Loucy (cell line): ENCODE measurements around the gene NOL9.

Experiments used
- H2AFZ ChIP-seq: fragments of 200-600 bp; sonication (generic); 2 replicates; pipeline ENCODE4 v1.6.0; 2016; ENCODE audit warnings: antibody characterized with exemption, mild to moderate bottlenecking, low read length, moderate library complexity
- H3F3A ChIP-seq: fragments of 200-600 bp; 2 replicates; pipeline ENCODE4 v1.6.0; 2016; ENCODE audit warnings: antibody characterized with exemption, low read depth, mild to moderate bottlenecking
- H3K27me3 ChIP-seq: fragments of 200-600 bp; sonication (generic); 2 replicates; pipeline ENCODE4 v1.6.1; 2014; ENCODE audit warnings: low read length, mild to moderate bottlenecking; ENCODE audit not compliant: insufficient read depth, poor library complexity, severe bottlenecking
- H3K36me3 ChIP-seq: fragments of 200-600 bp; sonication (generic); 2 replicates; pipeline ENCODE4 v1.6.1; 2016; ENCODE audit warnings: low read length; ENCODE audit not compliant: insufficient read depth
- H3K4me1 ChIP-seq: fragments of 200-600 bp; sonication (generic); 2 replicates; pipeline ENCODE4 v1.5.1; 2014; ENCODE audit warnings: low read length, mild to moderate bottlenecking; ENCODE audit not compliant: insufficient read depth, poor library complexity, severe bottlenecking
- H3K4me2 ChIP-seq: fragments of 200-600 bp; sonication (generic); 2 replicates; pipeline ENCODE4 v1.6.0; 2014; ENCODE audit warnings: antibody characterized with exemption, low read length, low read depth, mild to moderate bottlenecking; ENCODE audit not compliant: poor library complexity, severe bottlenecking
- H3K4me3 ChIP-seq: fragments of 200-600 bp; sonication (generic); 2 replicates; pipeline ENCODE4 v1.5.1; 2014; ENCODE audit warnings: low read length, mild to moderate bottlenecking, mixed read lengths; ENCODE audit not compliant: poor library complexity, severe bottlenecking
- H3K79me2 ChIP-seq: fragments of 200-600 bp; sonication (generic); 2 replicates; pipeline ENCODE4 v1.6.1; 2014; ENCODE audit warnings: low read length; ENCODE audit not compliant: insufficient read depth
- H3K9ac ChIP-seq: fragments of 200-600 bp; sonication (generic); 2 replicates; pipeline ENCODE4 v1.6.0; 2014; ENCODE audit warnings: mild to moderate bottlenecking, low read depth, low read length, moderate library complexity; ENCODE audit not compliant: poor library complexity, severe bottlenecking
- H3K9me2 ChIP-seq: fragments of 200-600 bp; sonication (generic); replicated peaks from 2 replicates; pipeline ENCODE4 v1.6.1; 2016; ENCODE audit warnings: low read depth, low read length, mixed read lengths
- H3K9me3 ChIP-seq: fragments of 200-600 bp; sonication (generic); 2 replicates; pipeline ENCODE4 v1.6.1; 2014; ENCODE audit warnings: mild to moderate bottlenecking, antibody characterized with exemption, low read length, low read depth; ENCODE audit not compliant: insufficient read depth
- H4K20me1 ChIP-seq: fragments of 200-600 bp; sonication (generic); 2 replicates; pipeline ENCODE4 v1.6.0; 2014; ENCODE audit warnings: antibody characterized with exemption, low read length, mild to moderate bottlenecking; ENCODE audit not compliant: insufficient read depth, poor library complexity, severe bottlenecking
- CTCF ChIP-seq: fragments of 200-600 bp; sonication (generic); conservative IDR thresholded peaks from 2 replicates; pipeline ENCODE4 v1.5.1; 2014; ENCODE audit warnings: mild to moderate bottlenecking, antibody characterized with exemption, low read length
- EZH2phosphoT487 ChIP-seq: fragments of 200-600 bp; IDR thresholded peaks from 2 replicates; pipeline ENCODE4 v1.6.1; 2018; ENCODE audit warnings: antibody characterized with exemption, mild to moderate bottlenecking, moderate library complexity, borderline replicate concordance

NOL9 gene

GRCh38 chr1:6504887-6505286, 49.4 kb downstream of the NOL9 start:
- Histone ChIP-seq H3K4me1 (no peaks in the 10 kb centered on the region), H3K9ac (no peak overlapping the region), H3K9me3 (no peaks in the 10 kb centered on the region), H4K20me1 (no peaks in the 10 kb centered on the region), H3K4me2 (no peak overlapping the region), H3K4me3 (no peak overlapping the region), H3K79me2 (no peaks in the 10 kb centered on the region), H3K36me3 (no peaks in the 10 kb centered on the region), H2AFZ (no peak overlapping the region), H3K27me3 (no peaks in the 10 kb centered on the region), H3F3A (no peaks in the 10 kb centered on the region), H3K9me2 (no peaks in the 10 kb centered on the region)
- no peak for TF ChIP-seq CTCF

GRCh38 chr1:6503884-6504602, 50.3 kb downstream of the NOL9 start:
- Histone ChIP-seq H3K79me2 (no peaks in the 10 kb centered on the region), H3K36me3 (no peaks in the 10 kb centered on the region), H3K4me1 (no peaks in the 10 kb centered on the region), H3K9me3 (no peaks in the 10 kb centered on the region), H4K20me1 (no peaks in the 10 kb centered on the region), H3K9ac (no peak overlapping the region), H3K4me2 (no peak overlapping the region), H3K4me3 (no peak overlapping the region), H3F3A (no peaks in the 10 kb centered on the region), H3K27me3 (no peaks in the 10 kb centered on the region), H2AFZ (no peak overlapping the region), H3K9me2 (no peaks in the 10 kb centered on the region)
- TF ChIP-seq CTCF = no peak
- no peak for TF ChIP-seq EZH2phosphoT487

GRCh38 chr1:6502000-6502891, 52.1 kb downstream of the NOL9 start:
- no peaks in the 10 kb centered on the region for H3F3A ChIP-seq
- H3K9me3 ChIP-seq = no peaks in the 10 kb centered on the region
- no peaks in the 10 kb centered on the region for H3K27me3 ChIP-seq
- no peaks in the 10 kb centered on the region for H3K79me2 ChIP-seq
- H3K4me2 ChIP-seq = no peak overlapping the region
- no peak overlapping the region for H3K4me3 ChIP-seq
- no peaks in the 10 kb centered on the region for H3K9me2 ChIP-seq
- H3K9ac ChIP-seq = no peak overlapping the region
- H4K20me1 ChIP-seq = no peaks in the 10 kb centered on the region
- H3K4me1 ChIP-seq = no peaks in the 10 kb centered on the region
- H2AFZ ChIP-seq = no peak overlapping the region
- no peaks in the 10 kb centered on the region for H3K36me3 ChIP-seq
- no peak for TF ChIP-seq CTCF
